GM21526 (cell line): ENCODE results near the gene ELAVL2.
"Not testable (repeated sequence)": the region's sequence is repeated elsewhere in the genome, so short reads cannot be mapped to it uniquely, and the experiment has no call there.

Source experiments
- ATAC-seq: cut with Tn5 transposase; IDR thresholded peaks from one replicate; pipeline ENCODE4 v1.9.1; 2021; ENCODE audit warnings: moderate library complexity; ENCODE audit not compliant: unreplicated experiment, low FRiP score

ELAVL2 gene

GRCh38 chr9:23730364-23730763 is 95.7 kb downstream of the ELAVL2 start:
- ATAC-seq = no peak

- ATAC-seq = no peak
Measured at GRCh38 chr9:23728736-23729135, 97.3 kb downstream of the ELAVL2 start.

- ATAC-seq = no peak
Measured at GRCh38 chr9:23725279-23725946, 100.6 kb downstream of the ELAVL2 start.

GRCh38 chr9:23723672-23724071 is 102.4 kb downstream of the ELAVL2 start:
- ATAC-seq = no peak

GRCh38 chr9:23723048-23723447 is 103.0 kb downstream of the ELAVL2 start:
- not testable (repeated sequence) for ATAC-seq

GRCh38 chr9:23721466-23721865 is 104.6 kb downstream of the ELAVL2 start:
- no peak for ATAC-seq

GRCh38 chr9:23717505-23717904 is 108.5 kb downstream of the ELAVL2 start:
- ATAC-seq = no peak

- ATAC-seq = no peak
Measured at GRCh38 chr9:23707249-23707648, 118.8 kb downstream of the ELAVL2 start.

- no peak for ATAC-seq
Measured at GRCh38 chr9:23702311-23702922, 123.6 kb downstream of the ELAVL2 start.

GRCh38 chr9:23701291-23701690 is 124.7 kb downstream of the ELAVL2 start:
- no peak for ATAC-seq

GRCh38 chr9:23700359-23700758 is 125.7 kb downstream of the ELAVL2 start:
- no peak for ATAC-seq

- ATAC-seq = no peak
Measured at GRCh38 chr9:23698161-23698560, 127.9 kb downstream of the ELAVL2 start.

- no peak for ATAC-seq
Measured at GRCh38 chr9:23695572-23695971, 130.5 kb downstream of the ELAVL2 start.

GRCh38 chr9:23693374-23693773 is 132.7 kb downstream of the ELAVL2 start:
- ATAC-seq = no peak

GRCh38 chr9:23686896-23687295 is 139.1 kb downstream of the ELAVL2 start:
- no peak for ATAC-seq

- no peak for ATAC-seq
Measured at GRCh38 chr9:23686257-23686656, 139.8 kb downstream of the ELAVL2 start.

GRCh38 chr9:23683611-23684061 is 142.4 kb downstream of the ELAVL2 start:
- no peak for ATAC-seq

- no peak for ATAC-seq
Measured at GRCh38 chr9:23682891-23683431, 143.1 kb downstream of the ELAVL2 start.

GRCh38 chr9:23682352-23682751 is 143.7 kb downstream of the ELAVL2 start:
- ATAC-seq = no peak

GRCh38 chr9:23677446-23677845 is 148.6 kb downstream of the ELAVL2 start:
- ATAC-seq = no peak

GRCh38 chr9:23674016-23674585 is 151.9 kb downstream of the ELAVL2 start:
- ATAC-seq = no peak

GRCh38 chr9:23672151-23672550 is 153.9 kb downstream of the ELAVL2 start:
- no peak for ATAC-seq
